GM19238 (cell line): Measurements from ENCODE around the gene FGD4.

ENCODE experiments used
- DNase-seq: peaks from one replicate; pipeline ENCODE4 v3.0.0; 2011; ENCODE audit warnings: low spot score; ENCODE audit not compliant: insufficient read length

The FGD4 gene

DNA sequence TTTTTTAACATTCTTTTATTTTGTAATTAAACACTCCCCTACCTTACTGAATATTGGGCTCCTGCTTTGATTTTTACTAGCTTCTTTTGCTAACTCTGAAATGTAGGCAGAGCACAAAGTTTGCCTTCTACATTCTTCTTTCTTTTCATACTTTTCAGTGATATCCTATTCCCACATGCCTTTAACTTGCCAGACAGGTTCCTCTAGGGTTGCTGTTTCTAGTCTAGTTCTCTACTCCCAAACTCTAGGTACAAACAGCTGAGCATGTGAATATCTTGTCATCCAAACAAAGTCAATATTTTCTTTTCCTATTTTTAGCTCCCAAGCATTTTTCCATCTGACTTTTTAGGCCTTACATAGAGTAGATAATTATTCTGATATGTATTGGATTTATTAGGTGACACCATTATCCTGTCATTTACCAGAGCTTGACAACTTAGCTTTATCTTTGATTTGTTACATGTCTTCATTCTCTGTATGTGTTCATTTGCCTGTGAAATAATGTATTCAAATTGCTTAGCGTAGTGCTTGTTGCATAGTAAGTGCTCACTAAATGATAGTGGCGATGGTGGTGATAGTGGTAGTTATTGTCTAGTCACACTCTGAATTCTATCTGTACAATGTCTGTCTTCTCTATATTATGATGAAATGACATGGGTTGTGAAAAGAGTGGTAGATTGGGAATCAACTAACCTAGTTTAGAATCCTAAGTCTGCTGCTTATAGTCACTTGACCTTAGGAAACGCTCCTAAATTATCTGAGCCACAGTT, 206.2 kb downstream of the FGD4 start:
- no peak for DNase-seq

DNA sequence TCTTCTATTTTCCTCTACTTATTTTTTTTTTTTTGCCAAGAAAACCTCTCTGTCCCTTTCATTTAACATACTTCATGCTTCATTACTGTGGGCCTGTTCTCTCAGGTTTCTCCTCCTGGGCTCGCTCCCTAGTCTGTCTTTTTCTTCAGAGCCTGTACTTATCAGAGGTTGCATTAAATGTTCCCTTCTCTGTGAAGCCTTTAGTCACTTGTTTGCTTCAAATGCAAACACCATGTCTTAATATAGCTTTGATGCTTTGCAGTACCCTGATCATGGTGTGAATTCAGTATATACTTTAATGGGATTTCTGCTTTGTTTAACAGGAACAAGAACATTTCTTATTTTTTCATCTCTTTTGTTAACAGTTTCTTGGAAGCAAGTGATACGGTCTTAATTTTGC, 207.1 kb downstream of the FGD4 start:
- no peak for DNase-seq

DNA sequence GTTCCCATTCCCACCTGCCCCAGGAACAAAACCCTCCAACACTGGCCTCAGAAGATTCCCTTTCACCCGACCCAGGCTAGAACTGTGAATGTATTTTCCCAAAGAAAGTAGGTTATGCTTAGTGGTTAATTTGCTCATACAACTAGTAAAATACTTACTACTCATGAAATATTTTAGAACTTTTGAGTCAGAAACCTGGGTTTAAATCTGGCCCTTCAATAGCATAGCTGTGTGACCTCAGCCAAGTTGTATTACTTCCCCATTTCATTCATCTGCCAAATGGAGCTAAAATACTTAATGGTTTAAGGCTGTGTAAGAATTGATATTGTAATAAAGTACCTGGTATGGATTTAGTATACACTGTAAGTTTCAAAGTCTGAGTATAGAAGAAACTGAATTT, 210.6 kb downstream of the FGD4 start:
- DNase-seq: no peak

DNA sequence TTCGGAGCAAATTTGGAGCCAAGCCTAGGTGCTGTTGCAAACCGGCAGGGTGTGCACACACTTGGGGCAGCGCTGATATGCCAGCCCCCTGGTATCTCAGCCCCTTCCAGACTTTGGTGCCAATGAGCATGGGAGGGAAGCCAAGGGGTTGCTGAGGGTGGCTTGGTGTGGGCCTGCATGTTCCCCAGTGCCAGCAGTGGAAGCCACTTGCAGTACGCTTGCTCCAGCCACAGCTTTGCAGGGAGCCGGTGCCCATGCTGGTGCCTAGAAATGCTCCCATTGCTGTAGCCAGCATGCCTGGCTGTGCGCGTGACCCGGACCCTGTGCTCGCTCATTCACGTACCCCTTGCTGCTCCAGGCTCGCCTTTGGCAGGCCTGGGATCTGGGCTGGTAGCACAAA, 212.6 kb downstream of the FGD4 start:
- DNase-seq: no peak

DNA sequence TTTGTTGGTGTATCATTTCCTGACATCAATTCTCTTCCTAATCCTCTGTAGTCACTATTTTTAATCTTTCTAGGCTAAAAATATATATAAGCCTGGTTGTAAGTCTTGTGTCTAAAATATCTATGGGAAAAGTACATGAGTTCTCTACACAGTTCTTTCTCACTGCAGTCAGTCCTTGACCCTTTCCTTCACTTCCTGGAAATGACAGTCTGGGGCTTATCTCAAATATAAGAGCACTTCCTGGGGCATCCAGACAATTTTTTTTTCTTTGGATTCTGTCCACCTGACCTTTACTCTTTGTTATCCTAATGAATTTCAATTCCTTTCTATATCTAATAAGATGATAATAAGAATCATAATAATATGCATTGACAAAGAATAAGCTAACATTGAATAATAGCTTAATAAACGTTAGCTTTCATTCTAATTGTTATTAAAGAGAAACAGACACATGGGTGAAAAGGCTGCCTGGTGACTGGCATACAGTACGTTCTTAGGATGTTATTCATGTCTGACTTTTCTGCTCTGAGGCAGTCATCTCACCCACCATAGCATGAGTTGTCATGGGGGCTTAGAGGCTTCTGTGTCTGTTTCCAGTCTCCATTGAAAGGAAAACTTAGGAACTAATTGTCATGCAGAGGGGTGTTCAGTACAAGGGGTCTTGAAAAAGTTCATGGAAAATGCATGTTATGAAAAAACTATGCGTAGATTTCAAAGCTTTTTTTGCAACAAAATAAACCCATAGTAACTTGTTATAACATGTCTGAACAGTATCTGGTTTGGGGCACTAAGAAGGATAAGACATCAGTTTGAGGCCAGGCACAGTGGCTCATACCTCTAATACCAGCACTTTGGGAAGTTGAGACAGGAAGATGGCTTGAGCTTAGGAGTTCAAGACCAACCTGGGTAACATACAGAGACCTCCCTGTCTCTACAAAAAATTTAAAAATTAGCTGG, 213.6 kb downstream of the FGD4 start:
- DNase-seq: no peak

DNA sequence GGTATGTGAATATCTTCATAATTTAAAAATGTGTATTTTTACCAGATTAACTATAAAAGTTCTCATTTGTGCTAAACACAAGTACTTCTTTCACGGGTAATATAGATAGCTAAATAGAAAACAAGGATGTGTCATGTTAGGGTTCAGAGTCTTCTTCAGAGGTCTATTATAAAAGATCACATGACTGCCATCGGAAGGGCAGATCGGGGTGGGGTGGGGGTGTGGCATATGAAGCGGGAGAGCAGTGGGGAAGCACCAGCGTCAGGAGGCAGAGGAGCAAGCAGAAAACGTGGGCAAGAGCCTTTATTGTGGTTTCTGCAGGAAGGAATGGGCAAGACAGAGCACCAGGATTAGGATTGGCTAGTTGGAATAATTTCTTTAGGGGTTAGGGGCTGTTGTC, 216.1 kb downstream of the FGD4 start:
- DNase-seq: no peak

DNA sequence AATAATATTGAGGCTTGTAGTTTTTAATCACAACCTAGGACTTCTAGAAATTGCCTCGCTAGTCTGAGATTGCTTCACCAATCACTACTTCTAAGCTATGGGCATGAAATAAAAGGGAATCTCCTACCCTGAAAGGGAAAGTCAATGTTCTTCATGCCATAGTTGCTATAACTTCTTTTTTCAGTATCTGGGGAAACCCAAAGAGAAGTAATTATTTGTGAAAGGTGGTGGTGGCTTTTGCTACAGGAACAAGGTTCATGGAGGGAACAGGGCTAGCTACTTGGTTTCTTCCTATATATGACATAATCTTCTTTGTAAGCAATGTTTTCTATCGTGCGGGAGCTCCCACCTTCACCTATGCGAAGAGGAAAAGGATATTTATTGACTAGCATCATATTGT, 218.2 kb downstream of the FGD4 start:
- DNase-seq: no peak

DNA sequence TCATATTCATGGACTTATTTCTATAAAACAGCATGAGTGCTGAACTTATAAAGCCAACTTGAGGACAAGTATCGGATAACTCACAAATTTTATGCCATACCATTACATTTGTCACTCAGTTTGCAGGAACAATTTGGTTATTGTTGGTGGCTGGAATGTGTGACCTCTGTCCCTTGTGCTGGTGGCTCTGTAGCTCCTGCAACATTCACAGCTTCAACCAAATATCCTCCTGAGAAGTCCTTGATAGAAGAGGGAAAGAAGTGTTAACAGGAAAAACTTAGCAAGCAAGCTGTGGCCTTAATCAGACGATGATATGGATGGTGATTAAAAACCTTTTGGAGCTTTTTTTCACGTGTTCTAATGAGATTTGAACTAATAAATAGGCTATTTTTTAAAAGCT, 218.8 kb downstream of the FGD4 start:
- no peak for DNase-seq

DNA sequence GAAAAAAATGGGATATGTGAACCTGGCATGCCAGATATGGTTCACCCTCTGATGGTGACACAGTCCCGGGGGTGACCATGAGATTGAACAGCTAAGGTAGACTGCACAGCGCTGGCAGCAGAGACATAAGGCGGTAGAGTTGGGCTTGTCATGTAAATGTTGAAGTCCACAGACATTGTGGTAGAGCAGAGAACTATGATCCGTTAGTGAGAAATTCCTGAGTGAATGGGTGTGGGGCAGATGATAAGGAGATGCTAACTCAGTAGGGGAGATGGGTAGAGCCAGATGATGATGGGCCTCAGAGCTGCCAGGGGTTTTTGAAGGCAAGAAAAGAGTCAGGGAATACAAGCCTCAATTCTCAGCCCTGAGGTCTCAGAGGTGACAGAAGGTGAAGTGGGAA, 228.6 kb downstream of the FGD4 start:
- DNase-seq: no peak

DNA sequence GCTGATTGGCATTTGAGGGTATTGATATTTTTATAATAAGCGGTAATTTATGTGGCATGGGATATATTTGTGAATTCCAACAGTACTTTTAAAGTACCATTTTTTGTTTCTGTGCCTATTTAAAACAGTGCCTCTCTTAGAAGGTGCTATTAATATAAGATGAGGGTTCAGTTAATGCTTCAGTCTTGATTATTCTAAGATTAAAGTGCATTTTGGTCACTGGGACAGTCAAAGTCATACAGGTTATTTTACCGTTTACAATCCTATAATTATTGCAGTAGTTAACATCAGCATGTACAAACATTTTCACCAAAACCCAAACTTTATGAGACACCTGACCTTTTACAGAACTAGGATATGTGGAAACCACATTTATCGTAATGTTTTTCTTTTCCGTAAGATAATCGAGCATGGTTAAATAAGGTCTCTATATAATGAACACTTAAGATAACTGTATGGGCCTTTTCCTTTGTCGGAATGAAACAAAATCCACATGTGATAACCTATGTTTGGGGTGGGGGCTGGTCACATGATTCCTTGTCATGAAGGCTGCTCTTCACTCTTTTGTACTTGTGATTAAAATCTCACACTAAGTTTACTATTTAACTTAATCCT, 242.0 kb downstream of the FGD4 start:
- no peak for DNase-seq

DNA sequence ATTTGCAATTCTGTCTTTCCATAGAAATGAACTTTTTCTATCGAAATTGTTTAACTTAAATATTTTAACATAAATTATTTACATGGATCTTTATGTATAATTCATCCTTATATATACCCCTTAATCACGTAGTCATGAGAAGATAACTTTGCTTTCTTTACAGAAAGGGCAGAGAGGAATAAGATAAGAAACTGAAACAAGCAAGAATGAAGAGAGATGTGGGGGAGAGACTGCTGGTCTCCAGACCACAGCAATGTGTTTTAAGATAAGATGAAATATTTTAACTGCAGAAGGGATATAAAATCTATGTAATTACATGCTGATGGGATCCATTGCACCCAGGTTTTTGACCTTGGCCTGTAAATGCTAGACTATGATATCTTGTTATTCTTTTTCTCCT, 245.1 kb downstream of the FGD4 start:
- no peak for DNase-seq

DNA sequence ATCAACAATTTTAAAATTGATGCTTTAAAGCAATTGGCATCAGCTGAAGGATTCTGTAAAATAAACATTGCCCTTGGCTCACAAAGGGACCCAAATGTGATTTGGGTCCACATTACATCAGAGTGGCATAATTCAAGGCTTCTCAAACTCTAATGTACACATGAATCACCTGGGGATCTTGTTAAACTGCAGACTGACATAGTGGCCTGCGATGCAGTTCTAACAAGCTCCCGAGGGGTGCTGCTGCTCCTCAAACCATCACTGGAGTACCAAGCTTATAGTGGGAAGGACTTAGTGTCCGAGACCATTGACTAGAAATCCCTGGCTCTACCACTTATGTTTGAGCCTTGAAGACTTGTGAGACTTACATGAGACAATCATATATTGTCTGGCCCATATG, 247.9 kb downstream of the FGD4 start:
- no peak for DNase-seq

DNA sequence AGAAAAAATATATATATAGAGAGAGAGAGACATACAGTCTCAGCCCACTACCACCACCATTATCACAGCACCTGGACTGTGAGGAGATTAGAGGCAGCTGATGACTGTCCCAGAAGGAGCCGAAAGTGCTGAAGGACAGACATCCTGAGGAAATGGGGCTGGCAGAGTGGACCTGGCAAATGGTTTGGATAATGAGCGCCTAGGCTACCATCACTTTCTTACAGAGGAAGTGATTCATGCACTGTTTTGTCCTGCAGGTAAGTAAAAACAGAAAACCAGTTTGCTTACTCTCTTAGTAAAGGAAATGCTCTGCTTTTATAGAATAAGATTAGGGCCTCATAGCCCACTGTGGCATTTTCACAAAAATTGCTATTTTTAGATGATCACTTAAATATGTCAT, 251.2 kb downstream of the FGD4 start:
- DNase-seq: no peak

DNA sequence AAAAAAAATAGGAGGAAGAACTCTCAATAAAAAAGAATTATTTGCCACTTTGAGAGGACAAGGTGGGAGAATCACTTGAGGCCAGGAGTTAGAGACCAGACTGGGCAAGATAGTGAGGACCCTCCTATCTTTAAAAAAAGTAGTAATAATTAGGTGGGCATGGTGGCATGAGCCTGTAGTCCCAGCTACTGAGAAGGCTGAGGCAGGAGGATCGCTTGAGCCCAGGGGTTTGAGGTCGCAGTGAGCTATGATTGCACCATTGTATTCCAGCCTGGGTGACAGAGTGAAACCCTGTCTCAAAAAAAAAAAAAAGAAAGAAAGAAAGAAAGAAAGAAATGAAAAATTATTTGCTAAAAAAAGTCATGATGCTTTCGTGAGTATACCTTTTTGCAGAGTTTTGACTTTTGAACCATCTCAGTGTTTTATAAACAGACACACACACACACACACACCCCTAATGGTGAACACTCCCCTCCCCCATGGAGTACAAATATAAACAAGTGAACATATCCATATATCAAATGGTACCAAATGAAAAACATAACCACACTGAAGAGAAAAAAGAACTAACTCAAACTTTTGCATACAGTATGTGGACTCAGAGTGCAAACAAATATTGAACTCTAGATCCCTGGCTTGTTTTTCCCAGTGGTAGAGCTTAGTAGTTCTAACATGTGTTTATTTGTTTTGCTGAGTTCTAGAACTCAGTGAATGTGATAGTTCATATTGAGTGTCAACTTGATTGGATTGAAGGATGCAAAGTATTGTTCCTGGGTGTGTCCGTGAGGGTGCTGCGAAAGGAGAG, 252.0 kb downstream of the FGD4 start:
- no peak for DNase-seq

DNA sequence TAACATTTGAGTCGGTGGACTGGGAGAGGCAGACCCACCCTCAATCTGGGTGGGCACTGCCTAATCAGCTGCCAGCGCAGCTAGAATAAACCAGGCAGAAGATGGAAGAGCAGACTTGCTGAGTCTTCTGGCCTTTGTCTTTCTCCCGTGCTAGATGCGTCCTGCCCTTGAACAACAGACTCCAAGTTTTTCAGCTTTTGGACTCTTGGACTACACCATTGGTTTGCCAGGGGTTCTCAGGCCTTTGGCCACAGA, 252.5 kb downstream of the FGD4 start:
- no peak for DNase-seq

DNA sequence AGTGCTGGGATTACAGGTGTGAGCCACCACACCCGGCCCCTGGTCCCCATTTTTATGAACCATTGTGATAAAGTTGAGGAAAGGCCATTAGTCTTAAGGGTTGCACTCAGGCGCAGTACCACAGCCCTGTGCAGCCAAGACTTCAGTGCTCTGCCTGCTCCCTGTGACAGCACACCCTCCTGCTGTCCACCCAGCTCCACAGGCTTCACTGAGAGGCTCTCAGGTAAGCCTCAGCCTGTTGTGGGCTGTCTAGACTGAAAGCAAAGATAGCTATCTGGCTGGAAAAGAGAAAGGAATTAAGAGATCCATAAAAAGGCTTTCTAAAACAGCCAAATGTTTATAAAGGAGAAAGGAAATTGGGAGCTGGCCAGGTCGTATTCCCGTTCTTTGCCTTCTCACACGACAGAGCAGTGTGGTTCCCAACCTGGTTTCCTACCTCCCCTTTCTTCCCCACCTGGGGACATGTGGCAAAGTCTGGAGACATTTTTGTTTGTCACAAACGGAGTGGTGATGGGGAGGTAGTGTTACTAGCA, 260.6 kb downstream of the FGD4 start:
- no peak for DNase-seq

DNA sequence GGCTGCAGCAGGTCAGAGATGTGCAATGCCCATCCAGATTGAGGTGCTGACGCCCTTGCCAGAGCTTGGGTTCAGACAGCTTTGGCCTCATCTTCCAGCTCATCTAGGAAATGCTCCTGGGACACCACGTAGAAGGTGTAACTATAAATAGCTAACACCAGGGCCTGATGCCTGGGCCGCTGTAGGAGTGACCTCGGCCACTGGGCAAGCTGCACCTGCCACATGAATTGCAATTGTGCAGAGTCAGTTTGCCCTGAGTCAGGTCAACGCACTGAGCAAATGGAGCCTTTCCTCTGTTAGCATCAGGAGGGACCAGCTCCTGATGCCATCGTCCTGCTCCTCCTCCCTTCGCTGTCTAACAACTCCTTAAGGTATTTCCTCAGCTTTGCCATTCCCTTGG, 262.3 kb downstream of the FGD4 start:
- DNase-seq: no peak

DNA sequence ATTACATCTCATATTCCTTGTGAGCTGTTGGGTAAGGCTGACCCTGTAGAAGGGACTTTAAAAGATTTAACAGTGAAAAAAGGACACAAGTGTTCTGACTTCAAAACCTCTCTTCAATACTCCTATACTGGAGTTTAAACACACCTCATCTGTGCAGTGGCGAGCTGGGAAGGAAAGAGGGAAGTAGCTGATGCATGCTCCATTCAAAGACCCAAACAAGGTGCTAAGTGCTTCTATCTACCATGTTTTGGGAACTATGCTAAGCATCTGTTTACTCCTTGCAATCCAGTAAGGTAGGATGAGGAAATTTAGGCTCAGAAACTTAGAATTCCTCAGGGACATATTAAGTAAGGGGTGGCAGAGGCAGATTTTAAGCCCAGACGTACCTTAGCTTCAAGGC, 263.3 kb downstream of the FGD4 start:
- no peak for DNase-seq

DNA sequence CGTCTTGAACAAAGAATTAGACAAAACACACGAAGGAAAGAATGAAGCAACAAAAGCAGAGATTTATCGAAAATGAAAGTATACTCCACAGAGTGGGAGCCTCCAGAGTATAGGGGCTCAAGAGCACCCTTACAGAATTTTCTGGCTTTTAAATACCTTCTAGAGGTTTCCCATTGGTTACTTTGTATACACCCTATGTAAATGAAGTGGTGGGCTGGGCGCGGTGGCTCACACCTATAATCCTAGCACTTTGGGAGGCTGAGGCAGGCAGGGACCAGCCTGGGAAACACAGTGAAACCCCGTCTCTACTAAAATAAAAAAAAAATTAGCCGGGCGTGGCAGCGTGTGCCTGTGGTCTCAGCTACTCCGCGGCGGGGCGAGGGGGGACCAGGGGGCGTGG, 266.7 kb downstream of the FGD4 start:
- no peak for DNase-seq

DNA sequence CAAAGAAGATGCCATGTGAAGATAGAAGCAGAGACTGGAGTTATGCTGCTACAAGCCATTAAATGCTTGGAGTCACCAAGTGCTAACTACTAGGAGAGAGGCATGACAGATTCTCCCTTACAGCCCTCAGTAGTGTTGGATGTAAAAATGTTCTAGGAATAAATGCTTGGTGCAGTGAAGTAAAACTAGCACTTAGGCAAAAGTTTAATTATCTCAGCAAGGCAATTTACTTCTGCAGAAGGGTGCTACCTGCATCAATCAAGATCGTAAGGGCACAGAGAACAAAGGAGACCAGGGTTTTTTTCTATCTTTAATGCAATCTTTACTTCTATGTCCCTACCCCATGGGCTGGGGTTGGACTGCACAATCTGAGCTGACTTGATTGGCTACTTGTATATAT, 270.2 kb downstream of the FGD4 start:
- DNase-seq: no peak
